HG02981 (cell line): ENCODE results near the gene MRPL50.

Source experiments
- ATAC-seq: cut with Tn5 transposase; IDR thresholded peaks from one replicate; pipeline ENCODE4 v1.9.1; 2021; ENCODE audit warnings: mild to moderate bottlenecking, moderate library complexity; ENCODE audit not compliant: unreplicated experiment

Gene MRPL50

GRCh38 chr9:101398068-101398929, at the start of gene MRPL50, which contains the start of gene ZNF189:
MRPL50 (minus strand) TSS chr9:101398618; CDS start chr9:101398592, 26 bp downstream.
ZNF189 (plus strand) TSS chr9:101398851; CDS start chr9:101399157, 306 bp downstream.
- peak; percentile 97 for ATAC-seq

GRCh38 chr9:101446732-101447131, 48.3 kb upstream of the MRPL50 start:
- no peak for ATAC-seq

GRCh38 chr9:101445353-101446029, 47.1 kb upstream of the MRPL50 start:
- ATAC-seq: no peak

- no peak for ATAC-seq
Observed at GRCh38 chr9:101443364-101443771, 45.0 kb upstream of the MRPL50 start.

GRCh38 chr9:101442736-101443135, 44.3 kb upstream of the MRPL50 start:
- no peak for ATAC-seq

- ATAC-seq: no peak
Observed at GRCh38 chr9:101442318-101442717, 43.9 kb upstream of the MRPL50 start.

GRCh38 chr9:101440714-101441230, 42.4 kb upstream of the MRPL50 start:
- no peak for ATAC-seq

GRCh38 chr9:101438523-101438922, 40.1 kb upstream of the MRPL50 start:
- no peak for ATAC-seq

- no peak for ATAC-seq
Observed at GRCh38 chr9:101437806-101438232, 39.4 kb upstream of the MRPL50 start.

- ATAC-seq: no peak
Observed at GRCh38 chr9:101435601-101436079, 37.2 kb upstream of the MRPL50 start, which contains the start of gene ALDOB. ALDOB (minus strand) TSS chr9:101435774; CDS start chr9:101430887, 4,887 bp downstream.

GRCh38 chr9:101434998-101435397, 36.6 kb upstream of the MRPL50 start:
- ATAC-seq: no peak

GRCh38 chr9:101433229-101433628, 34.8 kb upstream of the MRPL50 start:
- no peak for ATAC-seq

- no peak for ATAC-seq
Observed at GRCh38 chr9:101432740-101433139, 34.3 kb upstream of the MRPL50 start.

GRCh38 chr9:101432171-101432570, 33.8 kb upstream of the MRPL50 start:
- ATAC-seq: no peak

GRCh38 chr9:101429736-101430135, 31.3 kb upstream of the MRPL50 start:
- no peak for ATAC-seq

GRCh38 chr9:101428909-101429308, 30.5 kb upstream of the MRPL50 start:
- no peak for ATAC-seq

- peak; percentile 55 for ATAC-seq
Observed at GRCh38 chr9:101427957-101428655, 29.7 kb upstream of the MRPL50 start.

- ATAC-seq: no peak
Observed at GRCh38 chr9:101427358-101427757, 28.9 kb upstream of the MRPL50 start.

- ATAC-seq: no peak
Observed at GRCh38 chr9:101421653-101422065, 23.2 kb upstream of the MRPL50 start.

GRCh38 chr9:101419863-101420262, 21.4 kb upstream of the MRPL50 start:
- no peak for ATAC-seq
